ENCODE results near the gene ISM1.

The ISM1 gene

GRCh38 chr20:13276945-13277541, 56.0 kb downstream of the ISM1 start:
- no peak overlapping the region for H3K9ac ChIP-seq (ENCODE audit: low read length)
- H3K27me3 ChIP-seq (ENCODE audit: insufficient read depth, low read length), result no peaks in the 10 kb centered on the region; the same call in 1 of the 2 replicates
- H3K79me2 ChIP-seq (ENCODE audit: insufficient read depth, low read length), result no peaks in the 10 kb centered on the region
- no peak overlapping the region for H3K27ac ChIP-seq (ENCODE audit: low read depth, low read length, poor library complexity, severe bottlenecking)
- no peaks in the 10 kb centered on the region for H3K36me3 ChIP-seq (ENCODE audit: insufficient read depth, low read length)
- H2AFZ ChIP-seq (ENCODE audit: low read length), result no peak overlapping the region
- no peaks in the 10 kb centered on the region for H3F3A ChIP-seq (ENCODE audit: insufficient read depth, low read length)
- H3K9me2 ChIP-seq (ENCODE audit: low read depth, low read length), result no peaks in the 10 kb centered on the region
- H3K4me3 ChIP-seq (ENCODE audit: low read depth, low read length, poor library complexity, severe bottlenecking), result no peak overlapping the region
- H3K4me1 ChIP-seq (ENCODE audit: insufficient read depth, low read length, severe bottlenecking), result no peaks in the 10 kb centered on the region
- H4K20me1 ChIP-seq (ENCODE audit: insufficient read depth, low read length), result no peaks in the 10 kb centered on the region
- TF ChIP-seq EZH2 (IDR thresholded peaks at IDR 0.05; ENCODE audit: borderline replicate concordance, low read length), result no peak
- no peak for TF ChIP-seq CTCF (IDR thresholded peaks at IDR 0.05; ENCODE audit: low read length)
- H3K9me3 ChIP-seq (ENCODE audit: low read length), result no peaks in the 10 kb centered on the region
- H3K4me2 ChIP-seq (ENCODE audit: low read length), result no peak overlapping the region

DNA sequence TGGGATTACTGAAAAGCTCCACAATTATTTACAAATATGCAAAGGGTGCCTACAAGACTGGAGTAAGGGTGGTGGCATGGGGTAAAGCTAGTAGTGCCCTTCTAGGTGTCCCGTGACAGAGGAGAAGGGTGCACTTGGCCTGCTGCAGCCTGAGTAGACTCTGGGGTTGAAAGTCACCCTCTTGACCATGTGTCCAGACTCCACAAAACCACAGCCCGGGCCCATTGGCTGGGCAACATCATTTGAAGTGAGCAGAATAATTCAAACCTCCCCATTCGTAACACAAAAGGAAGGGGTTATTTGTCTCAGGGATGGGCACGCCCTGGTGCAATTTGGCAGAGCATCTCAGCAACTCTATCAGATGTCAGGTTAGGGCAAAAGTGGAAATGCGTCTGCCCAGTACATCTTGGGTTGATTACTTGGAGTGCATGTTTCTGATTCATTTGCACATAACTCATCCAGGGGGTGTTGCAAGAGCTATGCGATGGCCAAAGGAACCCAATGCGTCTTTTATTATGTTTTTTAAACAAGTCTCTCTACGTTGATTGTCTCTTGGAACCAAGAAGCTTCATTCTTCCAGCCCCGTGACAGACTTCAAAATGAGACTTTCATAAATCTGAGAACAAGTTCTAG, 56.7 kb downstream of the ISM1 start:
- no peak overlapping the region for H3K4me2 ChIP-seq (ENCODE audit: low read length)
- no peaks in the 10 kb centered on the region for H3K9me2 ChIP-seq (ENCODE audit: low read depth, low read length)
- no peaks in the 10 kb centered on the region; the same call in 1 of the 2 replicates for H3K27me3 ChIP-seq (ENCODE audit: insufficient read depth, low read length)
- H3K79me2 ChIP-seq (ENCODE audit: insufficient read depth, low read length), result no peaks in the 10 kb centered on the region
- H3K36me3 ChIP-seq (ENCODE audit: insufficient read depth, low read length), result no peaks in the 10 kb centered on the region
- H3K9ac ChIP-seq (ENCODE audit: low read length), result no peak overlapping the region
- H4K20me1 ChIP-seq (ENCODE audit: insufficient read depth, low read length), result no peaks in the 10 kb centered on the region
- H3K27ac ChIP-seq (ENCODE audit: low read depth, low read length, poor library complexity, severe bottlenecking), result no peak overlapping the region
- no peaks in the 10 kb centered on the region for H3F3A ChIP-seq (ENCODE audit: insufficient read depth, low read length)
- H2AFZ ChIP-seq (ENCODE audit: low read length), result no peak overlapping the region
- TF ChIP-seq EZH2 (IDR thresholded peaks at IDR 0.05; ENCODE audit: borderline replicate concordance, low read length), result no peak
- TF ChIP-seq CTCF (IDR thresholded peaks at IDR 0.05; ENCODE audit: low read length), result no peak
- no peaks in the 10 kb centered on the region for H3K9me3 ChIP-seq (ENCODE audit: low read length)
- H3K4me1 ChIP-seq (ENCODE audit: insufficient read depth, low read length, severe bottlenecking), result no peaks in the 10 kb centered on the region
- no peak overlapping the region for H3K4me3 ChIP-seq (ENCODE audit: low read depth, low read length, poor library complexity, severe bottlenecking)

DNA sequence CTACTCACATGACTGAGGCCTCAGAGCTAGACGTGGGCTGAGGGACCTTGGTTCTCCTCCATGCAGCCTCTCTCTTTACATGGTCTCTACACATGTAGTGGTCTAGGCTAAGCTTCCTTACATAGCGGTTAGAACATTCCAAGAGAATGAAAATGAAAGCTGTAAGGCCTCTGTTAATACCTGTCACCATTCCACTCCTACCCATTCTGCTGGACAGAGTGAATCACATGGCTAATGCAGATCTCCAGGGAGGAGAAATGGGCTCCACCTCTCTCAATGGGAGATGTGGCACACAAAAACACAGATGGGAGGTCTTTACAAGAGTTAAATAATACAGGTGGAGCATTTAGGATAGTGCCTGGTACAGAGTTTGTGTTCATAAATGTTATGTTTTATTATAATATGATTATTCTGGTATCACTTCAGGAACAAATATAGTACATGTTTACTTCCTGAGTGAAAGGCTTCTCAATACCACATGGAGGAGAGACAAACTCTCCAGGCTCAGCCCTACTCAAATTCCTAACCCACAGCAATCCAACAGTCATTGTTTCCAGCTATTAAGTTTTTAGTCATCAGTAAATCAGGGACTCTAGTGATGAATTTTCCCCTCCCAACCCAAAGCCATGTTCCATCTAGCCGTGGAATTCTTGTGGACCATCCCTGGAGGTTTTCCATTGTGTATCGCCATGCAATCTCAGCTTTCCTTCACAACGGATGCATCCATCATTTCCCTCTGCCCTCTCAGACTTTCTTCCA, 57.9 kb downstream of the ISM1 start:
- Histone ChIP-seq H3F3A (ENCODE audit: insufficient read depth, low read length) (no peaks in the 10 kb centered on the region), H3K4me3 (ENCODE audit: low read depth, low read length, poor library complexity, severe bottlenecking) (no peak overlapping the region), H3K4me1 (ENCODE audit: insufficient read depth, low read length, severe bottlenecking) (no peaks in the 10 kb centered on the region), H3K9me3 (ENCODE audit: low read length) (no peaks in the 10 kb centered on the region), H3K27ac (ENCODE audit: low read depth, low read length, poor library complexity, severe bottlenecking) (no peak overlapping the region), H3K9me2 (ENCODE audit: low read depth, low read length) (no peaks in the 10 kb centered on the region), H3K4me2 (ENCODE audit: low read length) (no peak overlapping the region), H3K36me3 (ENCODE audit: insufficient read depth, low read length) (no peaks in the 10 kb centered on the region), H3K9ac (ENCODE audit: low read length) (no peak overlapping the region), H4K20me1 (ENCODE audit: insufficient read depth, low read length) (no peaks in the 10 kb centered on the region), H3K27me3 (ENCODE audit: insufficient read depth, low read length) (no peaks in the 10 kb centered on the region; the same call in 1 of the 2 replicates), H3K79me2 (ENCODE audit: insufficient read depth, low read length) (no peaks in the 10 kb centered on the region), H2AFZ (ENCODE audit: low read length) (no peak overlapping the region)
- TF ChIP-seq CTCF (IDR thresholded peaks at IDR 0.05; ENCODE audit: low read length), result no peak
- no peak for TF ChIP-seq EZH2 (IDR thresholded peaks at IDR 0.05; ENCODE audit: borderline replicate concordance, low read length)
